Hepatocyte (in vitro differentiated cells): ENCODE results near the gene HTR2B. TPM values are rescaled to one million over a fixed set of nuclear protein-coding genes. Genes with fewer than 3 reads are reported as not detected.

ENCODE experiments used
- DNase-seq: peaks from one replicate; pipeline ENCODE4 v3.0.0-alpha.2; 2016; ENCODE audit warnings: low spot score
- H2AFZ ChIP-seq: fragments of 200-600 bp; sonication (generic); 2 replicates; pipeline ENCODE4 v1.6.0; 2016; ENCODE audit warnings: antibody characterized with exemption, mild to moderate bottlenecking
- H3K27ac ChIP-seq: fragments of 200-600 bp; sonication (generic); 2 replicates; pipeline ENCODE4 v1.5.1; 2016; ENCODE audit warnings: mild to moderate bottlenecking
- H3K27me3 ChIP-seq: fragments of 200-600 bp; sonication (generic); 2 replicates; pipeline ENCODE4 v1.6.1; 2016
- H3K36me3 ChIP-seq: fragments of 200-600 bp; sonication (generic); replicated peaks from 2 replicates; pipeline ENCODE4 v1.5.1; 2016; ENCODE audit warnings: low read depth; ENCODE audit not compliant: insufficient read depth
- H3K4me1 ChIP-seq: fragments of 200-600 bp; sonication (generic); 2 replicates; pipeline ENCODE4 v1.5.1; 2016; ENCODE audit warnings: mild to moderate bottlenecking, moderate library complexity; ENCODE audit not compliant: insufficient read depth
- H3K4me2 ChIP-seq: fragments of 200-600 bp; sonication (generic); 2 replicates; pipeline ENCODE4 v1.6.0; 2016
- H3K4me3 ChIP-seq: fragments of 200-600 bp; sonication (generic); 2 replicates; pipeline ENCODE4 v1.5.1; 2016; ENCODE audit warnings: mild to moderate bottlenecking
- H3K79me2 ChIP-seq: fragments of 200-600 bp; sonication (generic); 2 replicates; pipeline ENCODE4 v1.6.0; 2017; ENCODE audit warnings: mild to moderate bottlenecking
- H3K9me2 ChIP-seq: fragments of 200-600 bp; sonication (generic); replicated peaks from 2 replicates; pipeline ENCODE4 v1.6.0; 2017; ENCODE audit warnings: mild to moderate bottlenecking; ENCODE audit not compliant: insufficient read depth
- H3K9me3 ChIP-seq: fragments of 200-600 bp; sonication (generic); 2 replicates; pipeline ENCODE4 v1.5.1; 2016; ENCODE audit warnings: low read depth, mild to moderate bottlenecking
- H4K20me1 ChIP-seq: fragments of 200-600 bp; sonication (generic); 2 replicates; pipeline ENCODE4 v1.6.0; 2016; ENCODE audit warnings: mild to moderate bottlenecking; ENCODE audit not compliant: insufficient read depth, poor library complexity, severe bottlenecking
- EZH2 ChIP-seq: fragments of 200-600 bp; sonication (generic); IDR thresholded peaks from 2 replicates; pipeline ENCODE4 v1.6.1; 2016; ENCODE audit warnings: antibody characterized with exemption, mild to moderate bottlenecking, borderline replicate concordance
- EZH2phosphoT487 ChIP-seq: fragments of 200-600 bp; sonication (generic); IDR thresholded peaks from one replicate; pipeline ENCODE4 v1.6.1; 2018; ENCODE audit warnings: antibody characterized with exemption, mild to moderate bottlenecking, low read depth, moderate library complexity; ENCODE audit not compliant: unreplicated experiment, severe bottlenecking
- WGBS: methylation state at CpG from one replicate; pipeline ENCODE4 v1.1.6; 2016; ENCODE audit warnings: low lambda C conversion rate; ENCODE audit errors: missing lambda C conversion rate; 5-methylcytosine and 5-hydroxymethylcytosine counted together
- polyA plus RNA-seq: library from polyadenylated mRNA; unstranded; fragments of >200 nt; fragmentation: Nextera tagmentation; extraction: Ambion mirVana; gene quantifications from 2 replicates; pipeline ENCODE4 v1.2.1, GENCODE V29; 2016
- small RNA-seq: library from RNA; depleted of rRNA; stranded (forward); fragments of <200 nt; gene quantifications from one replicate; pipeline ENCODE3, GENCODE V24; 2014
- total RNA-seq: library from RNA; depleted of rRNA; stranded (reverse); fragments of >200 nt; gene quantifications from 2 replicates; pipeline ENCODE4 v1.2.3, GENCODE V29; 2014
- TF ChIP-seq, protein P1 (sequence below): fragments of 200-600 bp; sonication (generic); IDR thresholded peaks from 2 replicates; pipeline ENCODE4 v1.5.1; 2016; ENCODE audit warnings: antibody characterized with exemption, mild to moderate bottlenecking; ENCODE audit not compliant: poor library complexity

The HTR2B gene
- total and polyA plus RNA-seq, 2 experiments from 2014 or later: 0.73 to 1.1 TPM

DNA sequence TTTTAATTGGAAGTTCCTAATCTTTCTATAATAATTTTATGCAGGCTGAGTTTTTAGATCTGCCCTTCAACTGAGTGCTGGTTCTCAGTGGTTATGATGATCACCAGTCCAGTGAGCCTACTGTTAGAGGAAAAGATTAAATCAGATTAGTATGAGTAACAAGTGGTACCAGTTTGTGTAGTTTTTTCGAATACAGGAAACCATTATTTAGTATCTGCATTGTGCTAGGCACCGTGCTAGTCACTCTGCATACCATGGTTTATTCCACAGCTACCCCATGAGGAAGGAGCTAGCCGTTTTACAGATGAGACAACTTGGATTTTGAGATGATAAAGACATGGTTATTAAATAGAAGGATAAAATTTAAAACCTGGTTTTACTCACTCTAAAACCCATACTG is 62.1 kb downstream of the HTR2B start:
- H3K4me1 ChIP-seq: peaks cover 21% of the 10 kb centered on the region
- DNase-seq: no peak
- H3K27ac ChIP-seq: no peak overlapping the region
- peaks cover 68% of the 10 kb centered on the region for H3K79me2 ChIP-seq
- H4K20me1 ChIP-seq: peaks cover 11% of the 10 kb centered on the region
- peaks cover 15% of the 10 kb centered on the region for H3K36me3 ChIP-seq
- H3K9me2 ChIP-seq: no peaks in the 10 kb centered on the region
- no peaks in the 10 kb centered on the region for H3K9me3 ChIP-seq
- no peaks in the 10 kb centered on the region for H3K27me3 ChIP-seq
- 87% methylated on average over 3 of the region's 3 CpGs for WGBS
- H3K4me3 ChIP-seq: no peak overlapping the region
- H3K4me2 ChIP-seq: no peak overlapping the region
- H2AFZ ChIP-seq: no peak overlapping the region
- TF ChIP-seq EZH2phosphoT487 (no peak), EZH2 (no peak)
- TF ChIP-seq, protein P1, sequence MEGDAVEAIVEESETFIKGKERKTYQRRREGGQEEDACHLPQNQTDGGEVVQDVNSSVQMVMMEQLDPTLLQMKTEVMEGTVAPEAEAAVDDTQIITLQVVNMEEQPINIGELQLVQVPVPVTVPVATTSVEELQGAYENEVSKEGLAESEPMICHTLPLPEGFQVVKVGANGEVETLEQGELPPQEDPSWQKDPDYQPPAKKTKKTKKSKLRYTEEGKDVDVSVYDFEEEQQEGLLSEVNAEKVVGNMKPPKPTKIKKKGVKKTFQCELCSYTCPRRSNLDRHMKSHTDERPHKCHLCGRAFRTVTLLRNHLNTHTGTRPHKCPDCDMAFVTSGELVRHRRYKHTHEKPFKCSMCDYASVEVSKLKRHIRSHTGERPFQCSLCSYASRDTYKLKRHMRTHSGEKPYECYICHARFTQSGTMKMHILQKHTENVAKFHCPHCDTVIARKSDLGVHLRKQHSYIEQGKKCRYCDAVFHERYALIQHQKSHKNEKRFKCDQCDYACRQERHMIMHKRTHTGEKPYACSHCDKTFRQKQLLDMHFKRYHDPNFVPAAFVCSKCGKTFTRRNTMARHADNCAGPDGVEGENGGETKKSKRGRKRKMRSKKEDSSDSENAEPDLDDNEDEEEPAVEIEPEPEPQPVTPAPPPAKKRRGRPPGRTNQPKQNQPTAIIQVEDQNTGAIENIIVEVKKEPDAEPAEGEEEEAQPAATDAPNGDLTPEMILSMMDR: no peak

DNA sequence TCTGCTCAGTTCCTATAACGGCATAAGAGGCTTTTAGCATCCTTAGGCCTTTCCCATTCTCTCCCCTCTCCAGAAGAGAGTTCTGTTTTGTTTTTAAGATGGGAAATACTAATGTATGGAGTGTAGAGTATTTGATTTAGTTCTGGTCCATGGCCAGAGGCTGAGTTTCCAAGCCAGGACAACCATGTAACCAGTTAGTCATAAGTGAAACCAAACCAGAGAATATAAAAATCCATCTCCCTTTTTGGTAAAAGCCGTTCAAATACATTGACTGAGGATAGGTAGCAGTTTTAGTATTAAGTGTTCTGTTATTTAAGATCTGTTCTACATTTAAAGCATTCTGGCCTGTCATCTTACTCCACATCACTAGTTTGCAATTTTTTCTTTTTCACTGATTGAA is 65.1 kb downstream of the HTR2B start:
- H4K20me1 ChIP-seq: peaks cover 15% of the 10 kb centered on the region
- no peak overlapping the region for H3K27ac ChIP-seq
- peaks cover 71% of the 10 kb centered on the region for H3K79me2 ChIP-seq
- H3K36me3 ChIP-seq: peaks cover 15% of the 10 kb centered on the region
- no peak for TF ChIP-seq EZH2phosphoT487
- TF ChIP-seq EZH2: no peak
- TF ChIP-seq, protein P1: no peak
- no peak overlapping the region for H2AFZ ChIP-seq
- no peaks in the 10 kb centered on the region for H3K9me2 ChIP-seq
- H3K4me2 ChIP-seq: peak overlapping the region; percentile 86
- no peak for DNase-seq
- H3K9me3 ChIP-seq: no peaks in the 10 kb centered on the region
- 89% methylated on average over 2 of the region's 2 CpGs for WGBS
- no peak overlapping the region for H3K4me3 ChIP-seq
- H3K27me3 ChIP-seq: no peaks in the 10 kb centered on the region
- peaks cover 20% of the 10 kb centered on the region for H3K4me1 ChIP-seq

DNA sequence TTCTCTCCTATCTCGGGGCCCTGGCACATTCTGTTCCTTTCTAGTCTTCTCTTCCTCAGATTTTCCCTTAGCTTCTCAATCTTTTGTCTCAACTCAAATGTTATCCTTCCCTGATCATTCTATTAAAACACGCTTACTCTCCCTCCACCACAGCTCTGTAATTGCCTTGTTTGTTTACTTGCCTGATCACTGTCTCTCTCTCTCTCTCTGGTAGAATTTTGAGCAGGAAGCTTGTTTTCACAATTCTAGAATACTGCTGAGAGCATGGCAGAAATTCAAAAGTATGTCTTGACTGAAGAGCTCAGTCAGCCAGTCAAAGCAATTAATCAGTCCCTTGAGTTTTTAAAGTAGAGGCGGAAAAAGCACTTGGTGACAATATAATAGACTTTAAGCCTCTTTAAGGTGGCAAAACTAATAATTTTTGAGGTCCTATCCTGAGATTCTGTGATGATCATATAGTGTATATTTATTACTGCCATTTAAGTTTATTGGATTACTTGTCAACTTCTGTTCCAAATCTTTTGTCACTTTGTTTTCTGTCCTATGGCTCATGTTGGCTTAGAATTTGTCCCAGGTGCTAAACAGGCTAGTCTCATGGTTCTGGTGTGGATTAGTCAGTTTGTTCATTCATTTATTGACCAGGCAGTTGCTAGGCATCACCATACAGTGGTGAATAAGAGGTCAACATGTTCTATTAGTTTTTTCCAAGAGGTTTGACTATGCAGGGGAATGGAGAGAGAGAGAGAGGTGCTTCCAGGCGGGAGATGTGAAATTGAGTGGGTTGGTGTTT is 65.9 kb downstream of the HTR2B start:
- H3K27ac ChIP-seq: peak overlapping the region; percentile 23
- H4K20me1 ChIP-seq: peaks cover 15% of the 10 kb centered on the region

More for the DNA sequence above, 65.9 kb downstream of the HTR2B start:
- H3K9me2 ChIP-seq: no peaks in the 10 kb centered on the region
- no peak for DNase-seq
- H3K9me3 ChIP-seq: no peaks in the 10 kb centered on the region
- 80% methylated on average over 4 of the region's 4 CpGs for WGBS
- TF ChIP-seq, protein P1: no peak
- TF ChIP-seq EZH2 (no peak), EZH2phosphoT487 (no peak)
- H3K4me3 ChIP-seq: no peak overlapping the region
- peaks cover 20% of the 10 kb centered on the region for H3K4me1 ChIP-seq
- H3K36me3 ChIP-seq: peaks cover 15% of the 10 kb centered on the region
- no peaks in the 10 kb centered on the region for H3K27me3 ChIP-seq
- H3K79me2 ChIP-seq: peaks cover 68% of the 10 kb centered on the region
- peak overlapping the region; percentile 86 for H3K4me2 ChIP-seq
- no peak overlapping the region for H2AFZ ChIP-seq

Small RNA genes lying within 50 kb of the gene (small RNA-seq; reads per million reads assigned to genes)
- not detected for gene RNU1-93P

Other genes starting within 250 kb of the HTR2B start
- 0.83 and 1.6 TPM in 2 replicates for gene GPR55, start 199.8 kb downstream of the HTR2B start, total RNA-seq
- 0.32 TPM in 1 of 2 replicates, not detected in the other for gene GPR55, start 199.8 kb downstream of the HTR2B start, polyA plus RNA-seq
- not detected in 2 replicates for gene SPATA3, start 128.9 kb downstream of the HTR2B start, total RNA-seq
- not detected in 2 replicates for gene SPATA3, start 128.9 kb downstream of the HTR2B start, polyA plus RNA-seq
- gene C2orf72, start 87.5 kb downstream of the HTR2B start, total RNA-seq: 108 and 112 TPM in 2 replicates
- gene C2orf72, start 87.5 kb downstream of the HTR2B start, polyA plus RNA-seq: 64.1 and 86.9 TPM in 2 replicates
- gene PSMD1, start 68.2 kb downstream of the HTR2B start, total RNA-seq: 92.9 and 93.6 TPM in 2 replicates
- gene PSMD1, start 68.2 kb downstream of the HTR2B start, polyA plus RNA-seq: 96.3 and 106 TPM in 2 replicates
- 14.6 and 22.5 TPM in 2 replicates for gene ARMC9, start 73.6 kb upstream of the HTR2B start, total RNA-seq
- 15.9 and 23.7 TPM in 2 replicates for gene ARMC9, start 73.6 kb upstream of the HTR2B start, polyA plus RNA-seq